GM12892 (cell line): Measurements from ENCODE around the gene LHX1.

Experiments
- DNase-seq: peaks from one replicate; pipeline ENCODE4 v3.0.0; 2011; ENCODE audit not compliant: insufficient read length
- FAIRE-seq: peaks from 2 replicates; lab custom pipeline; 2011; peaks lifted over from hg19 to GRCh38; lab: Jason Lieb, UNC
- POLR2A ChIP-seq: IDR thresholded peaks from 2 replicates; pipeline ENCODE4 v1.6.1; 2011; ENCODE audit warnings: low read depth, low read length, control low read depth
- POLR2AphosphoS5 ChIP-seq: IDR thresholded peaks from 2 replicates; pipeline ENCODE4 v1.6.1; 2011; ENCODE audit warnings: low read depth, low read length, control low read depth
- TAF1 ChIP-seq: IDR thresholded peaks from 2 replicates; pipeline ENCODE4 v1.6.1; 2011; ENCODE audit warnings: low read depth, mild to moderate bottlenecking, control low read depth, low read length, borderline replicate concordance

Gene LHX1

GRCh38 chr17:36926701-36927100 lies 10.6 kb upstream of the LHX1 start:
- no peak for FAIRE-seq
- TF ChIP-seq POLR2AphosphoS5 (no peak), TAF1 (no peak), POLR2A (no peak)
- DNase-seq, result no peak

- no peak for TF ChIP-seq POLR2A
- TF ChIP-seq TAF1, result no peak
- no peak for TF ChIP-seq POLR2AphosphoS5
- DNase-seq, result no peak
- FAIRE-seq, result no peak
Observed at GRCh38 chr17:36928471-36929345, 8.6 kb upstream of the LHX1 start.

- DNase-seq, result no peak
- TF ChIP-seq POLR2AphosphoS5 (no peak), POLR2A (no peak), TAF1 (no peak)
- no peak for FAIRE-seq
Observed at GRCh38 chr17:36929851-36930582, 7.3 kb upstream of the LHX1 start.

DNA sequence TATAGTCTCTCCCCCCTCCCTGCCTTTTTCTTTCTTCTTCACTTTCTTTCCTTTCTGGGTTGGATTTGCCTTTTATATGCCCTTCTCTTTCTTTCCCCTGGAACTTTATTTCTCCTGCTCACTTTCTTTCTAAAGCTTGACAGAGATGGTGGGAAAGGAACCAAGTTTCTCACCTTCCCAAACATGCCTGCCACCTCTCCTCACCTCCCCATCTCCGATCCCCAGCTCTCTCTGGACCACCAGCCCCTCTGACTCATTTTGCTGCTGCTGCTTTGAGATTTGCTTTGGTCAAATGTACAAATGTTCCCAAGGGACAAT lies 6.7 kb upstream of the LHX1 start:
- TF ChIP-seq POLR2AphosphoS5, result no peak
- TF ChIP-seq POLR2A, result no peak
- DNase-seq (no peak), FAIRE-seq (no peak)

- FAIRE-seq (no peak), DNase-seq (no peak)
- no peak for TF ChIP-seq TAF1
- TF ChIP-seq POLR2A, result no peak
- TF ChIP-seq POLR2AphosphoS5, result no peak
Observed at GRCh38 chr17:36931096-36931696, 6.1 kb upstream of the LHX1 start.

- FAIRE-seq (no peak), DNase-seq (no peak)
- TF ChIP-seq POLR2AphosphoS5 (no peak), TAF1 (no peak), POLR2A (no peak)
Observed at GRCh38 chr17:36931697-36932382, 5.4 kb upstream of the LHX1 start.

DNA sequence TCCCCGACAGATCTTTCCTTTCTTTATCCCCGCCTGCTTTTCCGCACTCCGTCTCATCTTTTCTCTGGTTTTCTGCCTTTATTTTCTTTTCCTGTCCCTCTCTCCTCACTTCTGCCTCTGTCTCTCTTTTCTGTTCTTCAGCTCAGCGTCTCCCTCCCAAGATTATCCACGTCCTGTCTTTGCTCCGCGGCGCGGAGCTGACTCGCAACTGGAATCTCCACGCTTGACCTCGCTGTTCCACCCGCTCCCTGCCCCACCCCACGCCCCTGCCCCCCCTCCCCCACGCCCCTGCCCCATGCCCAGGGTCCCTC lies 4.9 kb upstream of the LHX1 start:
- FAIRE-seq (no peak), DNase-seq (no peak)
- TF ChIP-seq POLR2AphosphoS5 (no peak), POLR2A (no peak)

- TF ChIP-seq POLR2AphosphoS5 (no peak), TAF1 (no peak), POLR2A (no peak)
- FAIRE-seq (no peak), DNase-seq (no peak)
Observed at GRCh38 chr17:36932694-36933511, 4.4 kb upstream of the LHX1 start.

DNA sequence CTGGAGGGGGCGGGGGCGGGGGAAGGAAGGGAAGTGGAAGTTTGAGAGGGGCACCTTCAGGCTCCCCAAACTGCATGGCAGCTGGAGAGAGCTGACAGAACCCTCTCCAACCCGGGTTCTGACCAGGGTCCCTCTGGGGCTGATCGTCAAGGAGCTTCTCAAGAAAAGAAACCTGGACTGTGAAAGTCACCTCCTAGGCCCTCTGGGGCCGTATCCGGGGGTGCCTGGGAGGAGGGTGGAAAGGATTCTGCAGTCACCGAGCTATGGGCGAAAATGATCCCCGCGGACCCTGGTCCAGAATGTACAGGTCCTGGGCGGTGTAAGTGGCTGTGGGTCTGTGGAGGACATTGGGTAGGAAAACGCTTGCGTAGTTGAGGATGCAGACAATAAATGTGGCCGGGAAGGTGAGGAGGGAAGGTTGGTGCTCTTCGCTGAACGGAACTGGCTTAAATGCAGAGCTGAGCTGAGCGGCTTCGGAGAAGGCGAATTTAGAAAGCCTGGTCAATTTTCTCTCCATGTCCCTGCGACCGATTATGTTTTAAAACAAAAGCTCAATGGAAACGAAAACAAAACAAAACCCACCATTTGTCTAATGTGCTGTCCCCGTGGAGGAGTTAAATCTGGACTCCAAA lies 3.6 kb upstream of the LHX1 start:
- no peak for TF ChIP-seq POLR2AphosphoS5
- no peak for TF ChIP-seq POLR2A
- TF ChIP-seq TAF1, result no peak
- FAIRE-seq, result no peak
- no peak for DNase-seq

GRCh38 chr17:36934144-36934691 lies 3.1 kb upstream of the LHX1 start:
- FAIRE-seq (no peak), DNase-seq (no peak)
- no peak for TF ChIP-seq POLR2AphosphoS5
